SK-N-SH (cell line): ENCODE data around the gene WDFY2.

Experiments used
- CTCF ChIP-seq: fragments of 200-600 bp; sonication (generic); IDR thresholded peaks from 2 replicates; pipeline ENCODE4 v1.6.1; 2017; ENCODE audit warnings: antibody characterized with exemption, mild to moderate bottlenecking, moderate library complexity
- EP300 ChIP-seq, 2 experiments: IDR thresholded peaks; 2 replicates each; pipeline versions ENCODE4 v1.4.0 to v1.6.1; 2012; ENCODE audit warnings: borderline replicate concordance in 1 of 2, low read depth in 1 of 2, low read length in 1 of 2
- EZH2phosphoT487 ChIP-seq: fragments of 200-600 bp; sonication (generic); IDR thresholded peaks from 2 replicates; pipeline ENCODE4 v1.6.1; 2017; ENCODE audit warnings: low read depth, mixed run types, mild to moderate bottlenecking, antibody characterized with exemption, moderate library complexity, borderline replicate concordance
- JUND ChIP-seq: IDR thresholded peaks from 2 replicates; pipeline ENCODE4 v1.4.0; 2012
- MAX ChIP-seq: IDR thresholded peaks from 2 replicates; pipeline ENCODE4 v1.4.0; 2012; ENCODE audit warnings: low read depth
- POLR2AphosphoS5 ChIP-seq: IDR thresholded peaks from 2 replicates; pipeline ENCODE4 v1.6.1; 2012; ENCODE audit warnings: low read depth, low read length
- RFX5 ChIP-seq: IDR thresholded peaks from 2 replicates; pipeline ENCODE4 v1.6.1; 2012; ENCODE audit warnings: mild to moderate bottlenecking, improper control_type of control experiment, low read length
- RXRA ChIP-seq: IDR thresholded peaks from 2 replicates; pipeline ENCODE4 v1.4.0; 2012; ENCODE audit warnings: low read depth, mild to moderate bottlenecking, borderline replicate concordance
- TCF12 ChIP-seq: IDR thresholded peaks from 2 replicates; pipeline ENCODE4 v1.4.0; 2012
- USF2 ChIP-seq: fragments of 150-350 bp; IDR thresholded peaks from 2 replicates; pipeline ENCODE4 v1.6.1; 2017; ENCODE audit warnings: antibody characterized with exemption, low read length, low read depth, borderline replicate concordance
- YY1 ChIP-seq: IDR thresholded peaks from 2 replicates; pipeline ENCODE4 v1.4.0; 2012; ENCODE audit warnings: low read depth, mild to moderate bottlenecking

DNA sequence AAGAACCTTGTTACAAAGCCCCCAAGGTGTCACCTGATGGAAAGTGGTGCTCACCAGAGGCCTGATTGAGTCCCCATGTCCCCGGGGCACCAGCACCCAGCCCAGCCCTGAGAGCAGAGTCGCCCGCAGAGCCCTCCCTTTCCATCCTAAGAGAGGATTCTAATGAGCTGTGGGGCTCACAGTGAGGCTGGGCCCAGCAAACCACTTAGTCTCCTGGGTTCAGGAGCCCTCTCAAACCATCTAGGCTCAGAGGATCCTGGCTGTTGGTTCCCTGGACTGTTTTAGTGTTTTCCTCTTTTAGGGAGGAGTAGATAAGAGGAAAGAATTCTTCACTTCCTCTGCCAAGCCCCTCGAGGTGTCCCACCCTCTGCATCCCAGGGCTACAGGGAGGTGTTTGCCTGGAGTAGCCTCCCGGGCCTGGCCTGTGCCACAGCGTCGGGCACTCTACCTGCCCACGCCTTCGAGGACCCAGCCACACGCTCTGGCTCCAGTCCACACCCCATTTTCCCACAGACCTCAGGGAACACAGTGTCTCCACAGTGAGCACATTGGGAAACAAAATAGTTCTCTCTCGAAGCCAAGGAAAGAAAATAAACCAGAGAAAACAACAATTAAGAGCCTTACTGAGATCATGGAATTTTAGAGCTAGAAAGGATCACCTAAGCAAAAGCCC lies 185.3 kb downstream of the WDFY2 start:
- TF ChIP-seq EZH2phosphoT487 (no peak), EP300 (IDR thresholded peaks at IDR 0.05; ENCODE audit: borderline replicate concordance in 1 of 2, low read depth in 1 of 2, low read length in 1 of 2) (no peak), MAX (no peak), RFX5 (no peak), CTCF (no peak), USF2 (no peak), RXRA (no peak), POLR2AphosphoS5 (no peak), TCF12 (no peak), YY1 (no peak), JUND (no peak)
